Measurements from ENCODE around the gene THRB. TPM values are rescaled to one million over a fixed set of nuclear protein-coding genes. Genes with fewer than 3 reads are reported as not detected.

The THRB gene
- total RNA-seq, 6 experiments from 2014 or later: 14.5 to 29.5 (median 17.3) TPM

DNA sequence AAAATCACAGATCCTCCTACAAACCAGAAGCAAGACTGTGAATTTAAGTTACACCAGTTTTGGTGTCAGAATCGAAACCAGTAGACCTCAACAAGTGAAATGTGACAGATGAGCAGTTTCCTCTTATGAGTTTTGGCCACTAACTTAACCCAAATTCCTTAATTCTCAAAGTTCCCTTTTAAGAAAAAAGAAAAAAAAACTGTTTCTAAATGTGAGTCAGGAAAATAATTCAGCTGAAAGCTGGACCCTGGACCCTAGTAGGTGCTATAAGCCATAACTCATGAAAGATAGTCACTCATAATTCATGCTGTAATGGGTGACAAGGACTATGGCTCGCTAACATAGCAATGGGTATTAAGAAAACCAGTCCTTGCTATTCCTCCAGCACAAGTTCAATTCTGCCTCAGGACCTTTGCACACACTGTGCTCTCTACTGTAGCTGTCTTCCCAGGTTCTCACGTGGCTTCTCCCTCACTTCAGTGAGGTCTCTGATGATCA lies 9.0 kb upstream of the THRB start:
- no peaks in the 10 kb centered on the region for H3K4me1 ChIP-seq
- no peak overlapping the region for H3K4me3 ChIP-seq
- intact Hi-C loops (cut with DNase I): no loop called here
- H3K27me3 ChIP-seq: no peaks in the 10 kb centered on the region
- DNase-seq (no peak), ATAC-seq (peak in 2 of 4 donors; percentile 29 to 47)
- TF ChIP-seq, protein P1, sequence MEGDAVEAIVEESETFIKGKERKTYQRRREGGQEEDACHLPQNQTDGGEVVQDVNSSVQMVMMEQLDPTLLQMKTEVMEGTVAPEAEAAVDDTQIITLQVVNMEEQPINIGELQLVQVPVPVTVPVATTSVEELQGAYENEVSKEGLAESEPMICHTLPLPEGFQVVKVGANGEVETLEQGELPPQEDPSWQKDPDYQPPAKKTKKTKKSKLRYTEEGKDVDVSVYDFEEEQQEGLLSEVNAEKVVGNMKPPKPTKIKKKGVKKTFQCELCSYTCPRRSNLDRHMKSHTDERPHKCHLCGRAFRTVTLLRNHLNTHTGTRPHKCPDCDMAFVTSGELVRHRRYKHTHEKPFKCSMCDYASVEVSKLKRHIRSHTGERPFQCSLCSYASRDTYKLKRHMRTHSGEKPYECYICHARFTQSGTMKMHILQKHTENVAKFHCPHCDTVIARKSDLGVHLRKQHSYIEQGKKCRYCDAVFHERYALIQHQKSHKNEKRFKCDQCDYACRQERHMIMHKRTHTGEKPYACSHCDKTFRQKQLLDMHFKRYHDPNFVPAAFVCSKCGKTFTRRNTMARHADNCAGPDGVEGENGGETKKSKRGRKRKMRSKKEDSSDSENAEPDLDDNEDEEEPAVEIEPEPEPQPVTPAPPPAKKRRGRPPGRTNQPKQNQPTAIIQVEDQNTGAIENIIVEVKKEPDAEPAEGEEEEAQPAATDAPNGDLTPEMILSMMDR (IDR thresholded peaks at IDR 0.05): no peak
- TF ChIP-seq POLR2A (IDR thresholded peaks at IDR 0.05): no peak
- H3K27ac ChIP-seq: no peak overlapping the region
- WGBS (ENCODE audit: insufficient coverage, low coverage, low lambda C conversion rate, missing lambda C conversion rate): 94% methylated on average over 3 of the region's 3 CpGs
- no peaks in the 10 kb centered on the region for H3K9me3 ChIP-seq
- H3K36me3 ChIP-seq: no peaks in the 10 kb centered on the region

DNA sequence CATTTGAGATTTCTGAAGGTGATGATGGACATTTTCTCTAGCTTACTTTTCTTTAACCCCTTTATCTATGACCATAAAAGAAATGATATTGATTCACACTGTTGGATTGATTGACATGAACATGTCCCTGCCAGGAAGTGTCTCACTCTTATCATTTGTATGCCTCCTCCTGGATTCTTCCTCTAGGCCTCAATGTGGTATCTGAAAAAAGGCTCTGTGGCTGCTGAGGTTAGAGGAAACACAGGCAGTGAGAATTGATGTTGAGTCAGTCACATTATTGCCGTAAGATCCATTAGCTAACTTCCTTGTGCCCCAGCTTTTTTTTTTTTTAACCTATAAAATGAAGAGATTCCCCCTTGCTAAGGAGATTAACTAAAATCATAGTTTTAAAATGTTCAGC lies 8.0 kb upstream of the THRB start:
- ATAC-seq: peak in 2 of 4 donors; percentile 30 to 34

DNA sequence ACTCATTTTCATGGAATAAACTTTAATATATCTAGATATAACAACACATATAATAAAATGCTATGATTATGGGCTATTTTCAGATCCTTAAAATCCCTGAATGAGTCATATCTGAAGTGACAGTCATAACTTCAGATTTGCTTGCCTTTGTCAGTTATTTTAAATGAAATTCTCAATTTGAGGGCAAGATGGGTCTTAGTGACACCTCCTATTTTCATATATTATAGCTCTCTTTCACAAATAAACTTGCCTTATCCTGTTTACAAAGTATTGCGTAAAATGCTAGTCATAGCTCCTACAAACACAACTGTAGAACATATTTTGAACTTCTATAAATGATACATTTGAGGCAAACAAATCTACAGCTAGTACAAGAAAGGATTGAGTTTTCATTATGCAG lies 6.2 kb upstream of the THRB start:
- ATAC-seq (no peak), DNase-seq (no peak)
- Histone ChIP-seq H3K36me3 (no peaks in the 10 kb centered on the region), H3K27me3 (no peaks in the 10 kb centered on the region), H3K9me3 (no peaks in the 10 kb centered on the region), H3K4me3 (no peak overlapping the region), H3K4me1 (peaks cover 0 to 6% (median 0%) of the 10 kb centered on the region in 4 donors), H3K27ac (no peak overlapping the region)
- TF ChIP-seq, protein P1 (IDR thresholded peaks at IDR 0.05): no peak
- no peak for TF ChIP-seq POLR2A (IDR thresholded peaks at IDR 0.05)
- intact Hi-C loops (cut with DNase I): no loop called here
- WGBS (ENCODE audit: insufficient coverage, low coverage, low lambda C conversion rate, missing lambda C conversion rate): 61% methylated on average over 1 of the region's 1 CpG

More for the DNA sequence above, 8.0 kb upstream of the THRB start:
- intact Hi-C loops (cut with DNase I): no loop called here
- H3K36me3 ChIP-seq: no peaks in the 10 kb centered on the region
- H3K9me3 ChIP-seq: no peaks in the 10 kb centered on the region
- no peak overlapping the region for H3K27ac ChIP-seq
- H3K4me3 ChIP-seq: no peak overlapping the region
- TF ChIP-seq, protein P1 (IDR thresholded peaks at IDR 0.05): no peak
- TF ChIP-seq POLR2A (IDR thresholded peaks at IDR 0.05): no peak
- 29% methylated on average over 1 of the region's 1 CpG for WGBS (ENCODE audit: insufficient coverage, low coverage, low lambda C conversion rate, missing lambda C conversion rate)
- no peaks in the 10 kb centered on the region for H3K27me3 ChIP-seq
- DNase-seq: no peak
- no peaks in the 10 kb centered on the region for H3K4me1 ChIP-seq

DNA sequence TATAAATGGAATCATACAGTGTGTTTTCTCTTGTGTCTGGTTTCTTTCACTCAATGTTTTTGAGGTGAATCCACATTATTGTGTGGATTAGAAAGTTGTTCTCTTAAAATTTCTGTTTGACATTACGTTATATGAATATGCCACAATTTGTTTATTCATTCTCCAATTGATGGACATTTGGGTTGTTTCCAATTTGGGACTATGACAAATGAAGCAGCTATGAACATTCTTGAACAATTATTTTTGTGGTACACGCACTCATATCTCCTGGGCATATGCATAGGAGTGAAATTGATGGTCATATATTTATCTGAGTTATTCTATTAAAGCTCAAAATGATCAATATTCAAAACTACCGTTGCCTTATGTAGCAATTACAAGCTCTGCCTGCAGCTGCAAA lies 5.3 kb upstream of the THRB start:
- ATAC-seq (no peak), DNase-seq (no peak)
- no peak for TF ChIP-seq POLR2A (IDR thresholded peaks at IDR 0.05)
- TF ChIP-seq, protein P1 (IDR thresholded peaks at IDR 0.05): no peak
- no peaks in the 10 kb centered on the region for H3K9me3 ChIP-seq
- peaks cover 0 to 7% (median 0%) of the 10 kb centered on the region in 4 donors for H3K4me1 ChIP-seq
- WGBS (ENCODE audit: insufficient coverage, low coverage, low lambda C conversion rate, missing lambda C conversion rate): 86% methylated on average over 3 of the region's 3 CpGs
- intact Hi-C loops (cut with DNase I): loop anchor here in 1 of 2 donors (10.0 kb wide), 1 partner anchor 135 kb away; no protein-coding TSS in a partner anchor
- no peak overlapping the region for H3K27ac ChIP-seq
- no peaks in the 10 kb centered on the region for H3K36me3 ChIP-seq
- no peak overlapping the region for H3K4me3 ChIP-seq
- no peaks in the 10 kb centered on the region for H3K27me3 ChIP-seq
